Common myeloid progenitor, CD34-positive (primary cell): Measurements from ENCODE around the gene CALU.

Experiments used
- CTCF ChIA-PET: fragments of 350-600 bp; sonication (Branson Sonifier 250); formaldehyde crosslinking; loops from one replicate; lab custom pipeline; 2021; ENCODE audit warnings: antibody characterized with exemption; lab: Charles Lee
- POLR2A ChIA-PET: fragments of 350-600 bp; sonication (Branson Sonifier 250); formaldehyde crosslinking; loops from one replicate; lab custom pipeline; 2021; ENCODE audit warnings: antibody characterized with exemption; lab: Charles Lee
- DNase-seq, 3 donors: peaks; one replicate each; pipeline versions ENCODE4 v3.0.0 to v3.0.0-alpha.2; 2013
- H3K27ac ChIP-seq, 2 experiments: 1 replicate in 1 of 2; 2 replicates in 1 of 2; pipeline ENCODE4 v1.7.0; 2013; ENCODE audit warnings: inconsistent platforms in 2 of 2, low read length in 2 of 2, mild to moderate bottlenecking in 2 of 2, low read depth in 1 of 2, moderate library complexity in 1 of 2; ENCODE audit not compliant: severe bottlenecking in 2 of 2, insufficient read depth in 1 of 2, poor library complexity in 1 of 2
- H3K27me3 ChIP-seq, 5 experiments: replicated peaks in 2 of 5; 1 replicate in 3 of 5; 2 replicates in 2 of 5; pipeline versions ENCODE4 v1.6.1 to v1.7.0; 2013; ENCODE audit warnings: low read length in 4 of 5, mild to moderate bottlenecking in 2 of 5, moderate library complexity in 2 of 5, inconsistent platforms in 1 of 5; ENCODE audit not compliant: insufficient read depth in 5 of 5, control insufficient read depth in 4 of 5
- H3K36me3 ChIP-seq, 4 experiments: 1 replicate in 2 of 4; 2 replicates in 2 of 4; pipeline versions ENCODE4 v1.6.1 to v1.7.0; 2013; ENCODE audit warnings: low read length in 3 of 4, control low read depth in 1 of 4, mild to moderate bottlenecking in 1 of 4; ENCODE audit not compliant: control insufficient read depth in 4 of 4, insufficient read depth in 4 of 4
- H3K4me1 ChIP-seq, 4 experiments: 1 replicate in 3 of 4; 2 replicates in 1 of 4; pipeline versions ENCODE4 v1.6.1 to v1.7.1; 2013; ENCODE audit warnings: low read length in 3 of 4, mild to moderate bottlenecking in 3 of 4, control low read depth in 1 of 4, inconsistent platforms in 1 of 4, moderate library complexity in 1 of 4; ENCODE audit not compliant: control insufficient read depth in 4 of 4, insufficient read depth in 4 of 4; ENCODE audit errors: control extremely low read depth in 1 of 4
- H3K4me3 ChIP-seq, 7 experiments: 1 replicate in 4 of 7; 2 replicates in 3 of 7; pipeline versions ENCODE4 v1.5.1 to v1.7.0; 2013; ENCODE audit warnings: mild to moderate bottlenecking in 7 of 7, low read length in 6 of 7, moderate library complexity in 6 of 7, inconsistent platforms in 2 of 7, low read depth in 2 of 7, control low read depth in 1 of 7; ENCODE audit not compliant: insufficient read depth in 4 of 7, control insufficient read depth in 1 of 7; ENCODE audit errors: extremely low read depth in 1 of 7
- H3K9me3 ChIP-seq, 5 experiments: 1 replicate in 4 of 5; 2 replicates in 1 of 5; pipeline versions ENCODE4 v1.6.1 to v1.7.1; 2013; ENCODE audit warnings: low read length in 4 of 5, mild to moderate bottlenecking in 2 of 5, inconsistent platforms in 1 of 5, low read depth in 1 of 5, moderate library complexity in 1 of 5; ENCODE audit not compliant: control insufficient read depth in 4 of 5, insufficient read depth in 2 of 5; ENCODE audit errors: control extremely low read depth in 1 of 5
- WGBS: methylation state at CpG from one replicate; pipeline ENCODE4 v1.1.5; 2013; ENCODE audit not compliant: insufficient coverage; 5-methylcytosine and 5-hydroxymethylcytosine counted together

The CALU gene

GRCh38 chr7:128738570-128739047 is 550 bp upstream of the CALU start:
- under 1% methylated on average over 8 of the region's 8 CpGs for WGBS
- H3K9me3 ChIP-seq: no peaks in the 10 kb centered on the region
- ChIA-PET POLR2A (interaction anchor here (0.6 kb wide), 1 partner anchor 315 kb away, joined by 4 read pairs; no protein-coding TSS in a partner anchor), CTCF (interaction anchor here (0.7 to 5.1 kb wide), 4 partner anchors 9 to 425 kb away, joined by 3 to 25 read pairs (median 3); no protein-coding TSS in a partner anchor)
- no peaks in the 10 kb centered on the region for H3K27me3 ChIP-seq
- H3K4me1 ChIP-seq: peaks cover 7 to 34% (median 24%) of the 10 kb centered on the region in 4 experiments
- H3K4me3 ChIP-seq: peak overlapping the region; percentile 87 to 99 (median 93)
- no peaks in the 10 kb centered on the region for H3K36me3 ChIP-seq
- DNase-seq: peak in 1 of 3 donors; percentile 63
- peak overlapping the region; percentile 59 to 86 for H3K27ac ChIP-seq

GRCh38 chr7:128739990-128740682 is 977 bp downstream of the CALU start:
- WGBS: 26% methylated on average over 10 of the region's 13 CpGs
- POLR2A ChIA-PET: interaction anchor here (0.6 kb wide), 2 partner anchors 32 to 220 kb away, joined by 3 read pairs; no protein-coding TSS in a partner anchor

GRCh38 chr7:128740996-128741395 is 1.8 kb downstream of the CALU start:
- Histone ChIP-seq H3K9me3 (no peaks in the 10 kb centered on the region), H3K27ac (no peak overlapping the region), H3K36me3 (no peaks in the 10 kb centered on the region), H3K4me3 (no peak overlapping the region), H3K27me3 (no peaks in the 10 kb centered on the region), H3K4me1 (peaks cover 7 to 20% (median 15%) of the 10 kb centered on the region in 4 experiments)
- CTCF ChIA-PET: interaction anchor here (0.6 to 5.1 kb wide), 6 partner anchors 9 to 143 kb away, joined by 3 to 25 read pairs (median 4); no protein-coding TSS in a partner anchor
- POLR2A ChIA-PET: no interaction called here
- WGBS: 71% methylated on average over 2 of the region's 3 CpGs
- DNase-seq: no peak

More at GRCh38 chr7:128739990-128740682, 977 bp downstream of the CALU start:
- Histone ChIP-seq H3K36me3 (no peaks in the 10 kb centered on the region), H3K4me1 (peaks cover 7 to 29% (median 20%) of the 10 kb centered on the region in 4 experiments), H3K4me3 (peak overlapping the region; percentile 87 to 99 (median 93)), H3K27ac (peak overlapping the region; percentile 59 to 86), H3K27me3 (no peaks in the 10 kb centered on the region), H3K9me3 (no peaks in the 10 kb centered on the region)
- no peak for DNase-seq
- CTCF ChIA-PET: interaction anchor here (0.8 to 5.1 kb wide), 4 partner anchors 11 to 15 kb away, joined by 3 to 25 read pairs (median 4); no protein-coding TSS in a partner anchor

GRCh38 chr7:128741491-128741890 is 2.3 kb downstream of the CALU start:
- no peak overlapping the region for H3K4me3 ChIP-seq
- CTCF ChIA-PET: interaction anchor here (0.6 to 5.1 kb wide), 7 partner anchors 9 to 142 kb away, joined by 3 to 25 read pairs (median 4); no protein-coding TSS in a partner anchor
- no peaks in the 10 kb centered on the region for H3K9me3 ChIP-seq
- POLR2A ChIA-PET: no interaction called here
- no peak overlapping the region for H3K27ac ChIP-seq
- H3K27me3 ChIP-seq: no peaks in the 10 kb centered on the region
- DNase-seq: no peak
- no peaks in the 10 kb centered on the region for H3K36me3 ChIP-seq
- no CpG with 5 or more reads among the region's 3 CpGs for WGBS
- peaks cover 7 to 20% (median 15%) of the 10 kb centered on the region in 4 experiments for H3K4me1 ChIP-seq

GRCh38 chr7:128742206-128742605 is 3.0 kb downstream of the CALU start:
- Histone ChIP-seq H3K27ac (no peak overlapping the region), H3K4me1 (peaks cover 7 to 20% (median 15%) of the 10 kb centered on the region in 4 experiments), H3K4me3 (no peak overlapping the region), H3K27me3 (no peaks in the 10 kb centered on the region), H3K9me3 (no peaks in the 10 kb centered on the region), H3K36me3 (no peaks in the 10 kb centered on the region)
- 89% methylated on average over 1 of the region's 4 CpGs for WGBS
- POLR2A ChIA-PET: no interaction called here
- no peak for DNase-seq
- CTCF ChIA-PET: interaction anchor here (1.0 to 1.8 kb wide), 3 partner anchors 11 to 142 kb away, joined by 4 to 5 read pairs (median 5); no protein-coding TSS in a partner anchor

- H3K27ac ChIP-seq: peak overlapping the region in 1 of 2 experiments; percentile 14
- H3K27me3 ChIP-seq: no peaks in the 10 kb centered on the region
- ChIA-PET POLR2A (no interaction called here), CTCF (interaction anchor here (1.0 to 1.8 kb wide), 2 partner anchors 10 to 12 kb away, joined by 5 read pairs; no protein-coding TSS in a partner anchor)
- H3K9me3 ChIP-seq: no peaks in the 10 kb centered on the region
- H3K36me3 ChIP-seq: peaks cover 0 to 3% (median 0%) of the 10 kb centered on the region in 4 experiments
- peak in 1 of 3 donors; percentile 23 for DNase-seq
- WGBS: 100% methylated on average over 1 of the region's 7 CpGs
- no peak overlapping the region for H3K4me3 ChIP-seq
- H3K4me1 ChIP-seq: peaks cover 7 to 20% (median 15%) of the 10 kb centered on the region in 4 experiments
These were observed 4.1 kb downstream of the CALU start for GRCh38 chr7:128743112-128743772.
